GM21619 (cell line): Measurements from ENCODE around the gene CCL2.
"Not testable (repeated sequence)": the region's sequence is repeated elsewhere in the genome, so short reads cannot be mapped to it uniquely, and the experiment has no call there.

Experiments used
- ATAC-seq: cut with Tn5 transposase; IDR thresholded peaks from one replicate; pipeline ENCODE4 v1.9.1; 2021; ENCODE audit not compliant: unreplicated experiment

Gene CCL2

GRCh38 chr17:34254651-34255380 lies at the start of gene CCL2:
TSS of gene CCL2 (plus strand) at chr17:34255285. CDS start at chr17:34255350, 65 bp downstream.
- ATAC-seq = no peak

DNA sequence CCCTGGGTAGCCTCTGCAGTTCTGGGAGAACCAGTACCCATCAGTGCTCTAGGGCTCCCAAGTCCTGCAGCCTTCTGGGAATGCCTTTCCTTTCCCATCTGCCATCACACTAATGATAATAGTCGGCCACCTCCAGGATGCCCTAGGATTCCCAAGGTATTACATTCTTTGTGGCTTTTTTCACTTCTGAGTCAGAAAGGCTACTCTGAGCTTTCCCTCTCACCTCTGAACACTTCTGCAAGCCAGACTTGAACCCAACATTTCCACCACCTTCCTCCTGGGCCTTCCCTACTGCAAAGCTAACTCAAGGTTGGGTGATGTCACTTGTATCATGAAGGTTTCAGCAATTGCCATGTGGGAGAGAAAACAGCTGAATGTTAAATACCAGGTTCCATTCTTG lies 49.7 kb upstream of the CCL2 start:
- ATAC-seq = no peak

DNA sequence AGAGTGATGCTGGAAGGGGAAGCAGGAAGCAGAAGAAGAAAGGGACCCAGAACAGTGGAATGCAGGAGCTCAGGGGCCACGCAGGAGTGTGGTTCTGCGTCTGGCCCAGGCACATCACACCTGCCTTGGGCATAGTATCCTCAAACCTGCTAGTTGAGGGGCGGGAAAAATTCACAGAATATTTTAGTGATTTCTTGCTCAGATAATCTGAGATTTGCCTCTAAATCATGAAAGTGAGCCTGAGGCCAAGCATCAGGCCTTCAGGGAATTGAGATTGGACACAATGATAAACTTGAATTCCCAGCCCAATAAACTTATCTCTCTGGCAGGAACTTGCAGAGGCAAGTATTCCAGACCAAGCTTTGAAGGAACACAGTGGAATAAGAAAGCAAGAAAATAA lies 48.5 kb upstream of the CCL2 start:
- ATAC-seq = no peak

DNA sequence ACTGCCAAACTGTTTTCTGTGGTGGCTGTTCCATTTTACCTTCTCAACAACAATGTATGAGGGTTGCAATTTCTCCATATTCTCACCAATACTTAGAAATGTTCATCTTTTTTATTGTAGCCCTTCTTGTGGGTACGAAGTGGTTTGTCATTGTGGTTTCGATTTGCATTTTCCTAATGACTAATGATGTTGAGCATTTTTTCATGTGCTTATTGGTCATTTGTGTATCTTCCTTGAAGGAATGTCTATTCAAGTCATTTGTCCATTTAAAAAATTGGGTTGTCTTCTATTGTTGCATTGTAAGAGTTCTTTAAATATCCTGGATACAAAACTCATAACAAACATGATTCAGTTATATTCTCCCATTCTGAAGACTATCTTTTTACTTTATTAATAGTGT lies 47.5 kb upstream of the CCL2 start:
- no peak for ATAC-seq

GRCh38 chr17:34218748-34219147 lies 36.3 kb upstream of the CCL2 start:
- no peak for ATAC-seq

GRCh38 chr17:34219405-34219804 lies 35.7 kb upstream of the CCL2 start:
- no peak for ATAC-seq

DNA sequence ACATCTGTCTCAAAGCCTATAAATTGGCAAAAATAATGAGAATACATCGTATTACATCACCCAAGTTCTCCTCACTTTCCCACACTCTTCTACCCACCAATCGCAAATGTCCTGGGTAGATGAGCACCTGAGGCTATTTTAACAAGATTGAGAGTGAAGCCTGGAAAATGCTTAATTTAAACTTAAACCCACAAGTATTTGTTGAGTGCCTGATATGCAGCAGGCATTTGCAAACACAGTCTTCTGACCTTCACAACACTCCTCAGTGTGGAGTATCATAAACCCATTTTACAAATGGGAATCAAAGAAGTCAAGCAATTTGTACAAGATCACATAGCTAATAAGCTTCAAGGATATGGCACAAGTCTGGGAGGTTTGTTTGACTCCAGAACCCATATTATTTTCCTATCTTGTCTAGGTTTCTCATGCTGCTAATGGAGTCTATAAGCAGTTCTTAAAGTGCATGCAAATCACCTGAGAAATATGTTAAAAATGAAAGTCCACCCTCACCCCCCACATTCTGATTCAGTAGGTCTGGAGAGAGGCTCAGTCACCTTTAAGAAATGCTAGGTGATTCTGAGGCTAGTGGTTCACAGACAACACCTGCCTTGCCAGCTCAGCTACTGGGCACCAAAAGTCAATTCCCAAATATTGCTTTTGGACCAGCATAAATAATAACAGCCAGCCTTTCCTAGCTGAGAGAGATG lies 34.9 kb upstream of the CCL2 start:
- no peak for ATAC-seq

GRCh38 chr17:34220752-34221395 lies 34.2 kb upstream of the CCL2 start:
- no peak for ATAC-seq

- ATAC-seq = no peak
Measured at GRCh38 chr17:34221411-34221810, 33.7 kb upstream of the CCL2 start.

DNA sequence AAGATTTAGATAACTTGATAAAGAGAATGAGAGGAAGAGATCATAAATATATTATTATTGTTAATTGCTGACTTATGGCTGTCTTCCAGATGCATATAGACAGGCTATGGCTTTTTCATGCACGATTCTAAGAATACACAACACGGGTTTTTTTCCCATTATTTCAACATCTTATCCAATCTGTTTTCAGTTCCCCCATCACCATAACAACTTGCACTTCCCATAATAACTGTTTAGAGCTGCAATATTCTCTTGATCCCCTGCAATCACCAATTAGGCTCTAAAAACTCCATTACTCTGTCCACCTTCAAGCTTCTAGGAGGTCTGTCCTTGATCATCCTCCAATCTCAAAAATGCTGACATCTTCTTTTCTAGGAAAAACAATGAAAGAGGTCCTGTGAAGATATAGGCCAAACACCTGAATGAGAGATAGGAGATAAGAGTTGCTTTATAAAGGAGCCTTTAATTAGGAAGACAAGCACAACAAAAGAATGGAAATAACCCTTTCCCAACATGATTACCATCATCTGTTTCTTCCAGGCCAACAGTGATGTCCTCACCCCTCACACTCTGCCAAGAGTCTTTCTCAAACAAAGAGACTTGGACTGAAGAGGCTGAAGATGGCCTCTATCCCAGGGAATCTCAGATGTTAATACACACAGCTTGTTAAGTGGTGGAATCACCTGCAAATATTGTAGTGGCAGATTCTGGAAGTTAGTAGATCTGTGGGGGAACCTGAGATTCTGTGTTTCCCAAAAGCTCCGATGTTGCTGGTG lies 32.2 kb upstream of the CCL2 start:
- no peak for ATAC-seq

GRCh38 chr17:34225046-34225445 lies 30.0 kb upstream of the CCL2 start:
- no peak for ATAC-seq

- ATAC-seq = no peak
Measured at GRCh38 chr17:34226011-34226743, 28.9 kb upstream of the CCL2 start.

DNA sequence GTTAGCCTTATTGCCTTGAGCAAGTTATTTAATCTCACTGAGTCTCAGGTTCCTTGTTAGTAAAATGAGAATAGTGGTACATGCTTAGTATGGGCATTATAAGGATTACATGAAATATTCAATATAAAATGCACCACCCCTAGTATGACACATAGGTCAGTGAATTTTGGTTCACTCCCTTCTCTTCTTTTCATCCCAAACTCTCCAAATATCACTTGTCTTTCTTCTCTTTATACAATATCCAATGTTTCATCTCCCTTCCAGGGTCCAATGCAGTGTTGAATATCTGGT lies 28.4 kb upstream of the CCL2 start:
- no peak for ATAC-seq

DNA sequence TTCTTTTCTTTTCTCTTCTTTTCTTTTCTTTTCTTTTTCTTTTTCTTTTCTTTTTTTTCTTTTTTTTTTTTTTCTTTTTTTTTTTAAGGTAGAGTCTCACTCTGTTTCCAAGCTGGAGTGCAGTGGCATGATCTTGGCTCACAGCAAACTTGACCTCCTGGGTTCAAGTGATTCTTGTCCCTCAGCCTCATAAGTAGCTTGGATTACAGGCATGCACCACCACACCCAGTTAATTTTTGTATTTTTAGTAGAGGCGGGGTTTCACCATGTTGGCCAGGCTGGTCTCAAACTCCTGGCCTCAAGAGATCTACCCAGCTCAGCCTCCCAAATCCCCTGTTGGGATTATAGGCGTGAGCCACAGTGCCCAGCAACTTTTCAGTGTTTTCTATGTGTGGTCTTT lies 27.8 kb upstream of the CCL2 start:
- not testable (repeated sequence) for ATAC-seq

GRCh38 chr17:34227707-34228106 lies 27.4 kb upstream of the CCL2 start:
- ATAC-seq = no peak

GRCh38 chr17:34228781-34229180 lies 26.3 kb upstream of the CCL2 start:
- no peak for ATAC-seq

GRCh38 chr17:34230342-34230741 lies 24.7 kb upstream of the CCL2 start:
- ATAC-seq = no peak

GRCh38 chr17:34234616-34235015 lies 20.5 kb upstream of the CCL2 start:
- no peak for ATAC-seq

DNA sequence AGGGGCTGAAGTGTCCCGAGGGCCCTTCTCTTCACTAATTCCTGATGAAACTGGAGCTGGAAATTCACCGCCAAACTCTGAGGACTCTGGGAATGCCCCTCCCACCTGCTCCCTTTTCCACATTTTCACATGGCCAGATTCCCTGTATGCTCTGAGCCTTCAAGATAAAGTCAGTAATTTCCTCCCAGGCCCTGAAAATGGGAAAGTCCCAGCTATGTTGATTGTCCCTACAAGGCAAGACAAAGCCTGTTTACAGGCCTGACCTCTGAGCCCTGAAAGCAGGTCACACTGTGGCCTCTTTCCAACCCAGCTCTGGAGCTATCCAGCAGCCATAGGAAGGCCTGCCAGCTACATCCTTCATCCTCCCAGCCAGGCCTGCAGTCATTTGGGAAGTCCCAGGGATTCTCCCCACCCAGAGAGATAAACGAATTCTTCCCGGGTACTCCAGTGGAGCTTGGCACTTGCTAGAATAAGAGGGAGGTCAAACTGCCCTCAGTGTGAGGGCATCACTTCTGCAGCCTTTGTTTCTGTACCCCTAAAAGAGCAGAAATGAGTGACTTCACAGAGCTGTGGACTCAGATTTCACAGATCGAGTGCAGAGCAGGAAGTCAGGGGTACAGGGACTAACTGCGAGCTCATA lies 19.6 kb upstream of the CCL2 start:
- no peak for ATAC-seq

- ATAC-seq = no peak
Measured at GRCh38 chr17:34236281-34236892, 18.7 kb upstream of the CCL2 start.
